Smooth muscle cell (in vitro differentiated cells): ENCODE results near the gene POLQ. TPM values are rescaled to one million over a fixed set of nuclear protein-coding genes. Genes with fewer than 3 reads are reported as not detected.

Experiments
- DNase-seq: peaks from one replicate; lab custom pipeline; 2025; ENCODE audit not compliant: unreplicated experiment; lab: John Stamatoyannopoulos, UW
- H2AFZ ChIP-seq: fragments of 200-600 bp; sonication (generic); 2 replicates; pipeline ENCODE4 v1.6.0; 2016; ENCODE audit warnings: antibody characterized with exemption, low read depth, mild to moderate bottlenecking
- H3F3A ChIP-seq: fragments of 200-600 bp; sonication (generic); 2 replicates; pipeline ENCODE4 v1.6.0; 2017; ENCODE audit warnings: antibody characterized with exemption, low read depth
- H3K27ac ChIP-seq: fragments of 200-600 bp; sonication (generic); 2 replicates; pipeline ENCODE4 v1.5.1; 2016; ENCODE audit warnings: low read depth, mild to moderate bottlenecking
- H3K27me3 ChIP-seq: fragments of 200-600 bp; sonication (generic); 2 replicates; pipeline ENCODE4 v1.6.1; 2016; ENCODE audit warnings: low read depth, mild to moderate bottlenecking
- H3K36me3 ChIP-seq: fragments of 200-600 bp; sonication (generic); 2 replicates; pipeline ENCODE4 v1.5.1; 2016; ENCODE audit warnings: low read depth
- H3K4me1 ChIP-seq: fragments of 200-600 bp; sonication (generic); 2 replicates; pipeline ENCODE4 v1.5.1; 2016; ENCODE audit warnings: low read depth
- H3K4me2 ChIP-seq: fragments of 200-600 bp; sonication (generic); 2 replicates; pipeline ENCODE4 v1.6.0; 2016; ENCODE audit warnings: mild to moderate bottlenecking
- H3K4me3 ChIP-seq: fragments of 200-600 bp; sonication (generic); 2 replicates; pipeline ENCODE4 v1.5.1; 2016; ENCODE audit warnings: mild to moderate bottlenecking
- H3K79me2 ChIP-seq: fragments of 200-600 bp; sonication (generic); 2 replicates; pipeline ENCODE4 v1.6.0; 2016; ENCODE audit warnings: low read depth, mild to moderate bottlenecking
- H3K9ac ChIP-seq: fragments of 200-600 bp; sonication (generic); 2 replicates; pipeline ENCODE4 v1.6.0; 2016; ENCODE audit warnings: low read depth
- H3K9me3 ChIP-seq: fragments of 200-600 bp; sonication (generic); replicated peaks from 2 replicates; pipeline ENCODE4 v1.5.1; 2016; ENCODE audit warnings: low read depth
- H4K20me1 ChIP-seq: fragments of 200-600 bp; sonication (generic); 2 replicates; pipeline ENCODE4 v1.6.0; 2016; ENCODE audit warnings: low read depth
- CTCF ChIP-seq: fragments of 200-600 bp; sonication (generic); IDR thresholded peaks from 2 replicates; pipeline ENCODE4 v1.5.1; 2017; ENCODE audit warnings: borderline replicate concordance, mild to moderate bottlenecking, antibody characterized with exemption; ENCODE audit not compliant: insufficient read depth, poor library complexity, severe bottlenecking
- WGBS: methylation state at CpG from one replicate; pipeline ENCODE4 v1.1.7; 2016; ENCODE audit warnings: low lambda C conversion rate; 5-methylcytosine and 5-hydroxymethylcytosine counted together
- polyA plus RNA-seq: library from polyadenylated mRNA; unstranded; fragments of >200 nt; fragmentation: Nextera tagmentation; extraction: Ambion mirVana; gene quantifications from 2 replicates; pipeline ENCODE4 v1.2.1, GENCODE V29; 2016
- total RNA-seq: library from RNA; depleted of rRNA; stranded (reverse); fragments of >200 nt; gene quantifications from 2 replicates; pipeline ENCODE4 v1.2.3, GENCODE V29; 2014

The POLQ gene
- total and polyA plus RNA-seq, 2 experiments from 2014 or later: 1.8 to 4.0 TPM

DNA sequence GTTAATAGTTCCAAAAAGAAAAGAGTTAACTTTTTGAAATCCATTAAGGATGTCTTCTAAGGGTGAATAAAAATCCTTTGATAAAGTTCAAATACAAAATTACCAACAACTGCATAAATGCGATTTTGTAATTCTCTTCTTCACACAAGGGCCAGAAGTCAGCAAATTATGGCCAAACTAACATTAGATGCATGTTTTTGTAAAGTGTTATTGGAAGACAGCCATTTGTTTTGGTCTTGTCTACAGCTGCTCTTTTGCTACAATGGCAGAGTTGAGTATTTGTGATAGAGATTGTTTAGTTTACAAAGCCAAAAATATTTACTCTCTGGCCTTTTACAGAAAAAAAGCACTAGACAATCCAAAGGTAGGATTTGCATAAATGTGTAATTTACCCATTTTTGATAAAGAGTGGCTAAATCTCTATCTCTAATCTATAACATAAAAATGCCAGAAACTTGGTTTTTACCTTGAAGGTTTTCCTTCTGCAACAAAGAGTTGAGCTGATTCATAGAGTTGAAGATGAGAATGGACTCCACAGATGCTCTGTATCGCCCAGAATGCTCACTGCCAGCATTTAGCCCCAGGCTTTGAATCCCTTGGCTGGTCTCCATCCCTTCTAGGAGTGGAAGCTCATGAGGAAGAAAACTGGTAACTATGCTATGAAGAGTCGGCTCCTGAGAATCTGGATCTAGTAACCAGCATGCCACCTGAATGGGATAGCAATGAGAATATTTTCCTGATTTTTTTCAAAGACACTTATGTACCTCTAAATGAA, 64.5 kb downstream of the POLQ start:
- WGBS: 96% methylated on average over 3 of the region's 3 CpGs
- no peaks in the 10 kb centered on the region for H3K27me3 ChIP-seq
- no peaks in the 10 kb centered on the region for H3K79me2 ChIP-seq
- H3K9me3 ChIP-seq: no peaks in the 10 kb centered on the region
- H2AFZ ChIP-seq: no peak overlapping the region
- no peaks in the 10 kb centered on the region for H3K36me3 ChIP-seq
- H4K20me1 ChIP-seq: no peaks in the 10 kb centered on the region
- no peaks in the 10 kb centered on the region for H3K4me1 ChIP-seq
- TF ChIP-seq CTCF: no peak
- no peaks in the 10 kb centered on the region for H3F3A ChIP-seq
- no peak overlapping the region for H3K4me3 ChIP-seq
- no peak overlapping the region for H3K4me2 ChIP-seq
- DNase-seq: no peak
- H3K9ac ChIP-seq: no peak overlapping the region
- H3K27ac ChIP-seq: no peak overlapping the region

DNA sequence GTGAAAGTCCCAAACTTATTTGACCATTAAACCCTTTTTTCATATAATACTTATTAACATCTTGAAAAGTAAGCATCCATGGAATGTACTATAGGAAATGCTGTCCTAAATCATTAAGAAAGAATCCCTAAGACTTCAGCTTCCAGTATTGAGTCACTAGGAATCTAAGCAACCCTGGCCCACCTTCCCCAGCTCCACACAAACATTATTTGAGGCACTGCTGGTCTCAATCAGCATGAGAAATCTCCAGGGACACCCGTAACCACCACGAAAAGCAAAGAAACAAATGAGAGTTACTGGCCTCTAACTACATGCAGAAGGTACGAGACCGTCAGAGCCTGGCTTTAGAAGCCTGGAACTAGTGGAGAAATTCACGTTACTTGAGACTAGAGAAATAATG, 68.2 kb downstream of the POLQ start:
- no peaks in the 10 kb centered on the region for H3K4me1 ChIP-seq
- H3K27me3 ChIP-seq: no peaks in the 10 kb centered on the region
- no peak overlapping the region for H3K9ac ChIP-seq
- no peaks in the 10 kb centered on the region for H3F3A ChIP-seq
- H3K36me3 ChIP-seq: no peaks in the 10 kb centered on the region
- no peak for DNase-seq
- no peaks in the 10 kb centered on the region for H3K79me2 ChIP-seq
- no peak overlapping the region for H3K4me3 ChIP-seq
- no peaks in the 10 kb centered on the region for H4K20me1 ChIP-seq
- TF ChIP-seq CTCF: no peak
- no peak overlapping the region for H3K4me2 ChIP-seq
- 89% methylated on average over 5 of the region's 5 CpGs for WGBS
- H3K9me3 ChIP-seq: no peaks in the 10 kb centered on the region
- H3K27ac ChIP-seq: no peak overlapping the region
- H2AFZ ChIP-seq: no peak overlapping the region

DNA sequence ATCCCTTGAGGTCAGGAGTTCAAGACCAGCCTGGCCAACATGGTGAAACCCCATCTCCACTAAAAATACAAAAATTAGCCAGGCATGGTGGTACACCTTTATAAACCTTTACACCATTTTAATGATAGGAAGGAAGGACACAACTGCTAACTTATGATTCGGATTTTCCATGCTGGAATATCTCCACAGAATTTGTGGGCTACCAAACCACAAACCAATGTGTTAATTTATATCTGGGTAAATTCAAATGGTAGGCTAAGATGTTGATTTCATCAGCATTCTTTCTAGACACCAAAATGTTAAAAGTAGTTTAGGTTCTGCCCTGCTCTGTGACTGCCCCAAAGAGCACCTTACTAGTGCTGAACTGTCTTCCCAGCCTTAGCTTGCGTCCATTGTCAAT, 72.8 kb downstream of the POLQ start:
- H3K9ac ChIP-seq: no peak overlapping the region
- H3K4me2 ChIP-seq: no peak overlapping the region
- no peaks in the 10 kb centered on the region for H3K9me3 ChIP-seq
- H3K4me3 ChIP-seq: no peak overlapping the region
- no peaks in the 10 kb centered on the region for H3F3A ChIP-seq
- H3K4me1 ChIP-seq: no peaks in the 10 kb centered on the region
- no peak for TF ChIP-seq CTCF
- H4K20me1 ChIP-seq: no peaks in the 10 kb centered on the region
- H3K36me3 ChIP-seq: no peaks in the 10 kb centered on the region
- no peak overlapping the region for H2AFZ ChIP-seq
- 98% methylated on average over 2 of the region's 2 CpGs for WGBS
- DNase-seq: no peak
- H3K79me2 ChIP-seq: no peaks in the 10 kb centered on the region
- no peak overlapping the region for H3K27ac ChIP-seq
- H3K27me3 ChIP-seq: no peaks in the 10 kb centered on the region

- no peak overlapping the region for H3K27ac ChIP-seq
- H3K4me3 ChIP-seq: no peak overlapping the region
- H4K20me1 ChIP-seq: no peaks in the 10 kb centered on the region
- 57% methylated on average over 2 of the region's 2 CpGs for WGBS
- TF ChIP-seq CTCF: no peak
- H3K9me3 ChIP-seq: no peaks in the 10 kb centered on the region
- H3K36me3 ChIP-seq: no peaks in the 10 kb centered on the region
- no peaks in the 10 kb centered on the region for H3K27me3 ChIP-seq
- no peak overlapping the region for H3K9ac ChIP-seq
- H2AFZ ChIP-seq: no peak overlapping the region
- H3K4me1 ChIP-seq: no peaks in the 10 kb centered on the region
- H3K4me2 ChIP-seq: no peak overlapping the region
- no peak for DNase-seq
- H3F3A ChIP-seq: no peaks in the 10 kb centered on the region
- no peaks in the 10 kb centered on the region for H3K79me2 ChIP-seq
Observed at GRCh38 chr3:121467085-121467484, 78.7 kb downstream of the POLQ start.
